HuH-7.5 (cell line): ENCODE measurements around the gene ARTN.
A peak's percentile ranks its signal among the peaks of the same experiment; 100 is the strongest.

ENCODE experiments used
- DNase-seq: peaks from one replicate; pipeline ENCODE4 v3.0.0; 2011; ENCODE audit warnings: low spot score

ARTN gene

DNA sequence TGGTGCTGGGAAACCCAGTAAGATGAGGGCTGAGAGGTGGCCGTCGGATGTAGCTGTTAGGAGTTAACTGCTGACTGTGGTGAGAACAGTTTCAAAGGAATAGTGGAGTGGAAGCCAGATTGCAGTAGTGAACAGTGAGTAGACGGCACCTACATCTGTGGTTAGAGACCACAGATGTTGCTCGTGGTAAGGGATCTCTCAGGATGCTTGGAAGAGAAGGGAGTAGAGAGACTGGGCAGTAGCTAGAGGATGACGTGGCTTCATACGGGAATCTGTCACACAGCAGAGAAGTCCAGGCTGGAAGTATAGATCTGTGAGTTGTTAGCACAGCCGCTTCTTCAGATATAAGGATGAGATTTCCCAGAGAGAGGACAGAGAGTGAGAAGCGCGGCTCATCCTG is 7.8 kb upstream of the ARTN start:
- no peak for DNase-seq

DNA sequence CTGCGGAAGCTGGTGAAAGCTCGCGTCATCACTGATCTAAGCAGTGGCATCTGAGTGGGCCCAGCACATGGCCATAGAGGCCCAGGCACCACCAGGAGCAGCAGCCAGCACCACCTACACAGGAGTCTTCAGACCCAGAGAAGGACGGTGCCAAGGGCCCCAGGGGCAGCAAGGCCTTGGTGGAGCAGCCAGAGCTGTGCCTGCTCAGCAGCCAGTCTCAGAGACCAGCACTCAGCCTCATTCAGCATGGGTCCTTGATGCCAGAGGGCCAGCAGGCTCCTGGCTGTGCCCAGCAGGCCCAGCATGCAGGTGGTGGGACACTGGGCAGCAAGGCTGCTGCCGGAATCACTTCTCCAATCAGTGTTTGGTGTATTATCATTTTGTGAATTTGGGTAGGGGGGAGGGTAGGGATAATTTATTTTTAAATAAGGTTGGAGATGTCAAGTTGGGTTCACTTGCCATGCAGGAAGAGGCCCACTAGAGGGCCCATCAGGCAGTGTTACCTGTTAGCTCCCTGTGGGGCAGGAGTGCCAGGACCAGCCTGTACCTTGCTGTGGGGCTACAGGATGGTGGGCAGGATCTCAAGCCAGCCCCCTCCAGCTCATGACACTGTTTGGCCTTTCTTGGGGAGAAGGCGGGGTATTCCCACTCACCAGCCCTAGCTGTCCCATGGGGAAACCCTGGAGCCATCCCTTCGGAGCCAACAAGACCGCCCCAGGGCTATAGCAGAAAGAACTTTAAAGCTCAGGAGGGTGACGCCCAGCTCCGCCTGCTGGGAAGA is 3.2 kb upstream of the ARTN start:
- DNase-seq: peak; percentile 61

GRCh38 chr1:43930949-43931275 is 2.7 kb upstream of the ARTN start:
- DNase-seq: no peak

DNA sequence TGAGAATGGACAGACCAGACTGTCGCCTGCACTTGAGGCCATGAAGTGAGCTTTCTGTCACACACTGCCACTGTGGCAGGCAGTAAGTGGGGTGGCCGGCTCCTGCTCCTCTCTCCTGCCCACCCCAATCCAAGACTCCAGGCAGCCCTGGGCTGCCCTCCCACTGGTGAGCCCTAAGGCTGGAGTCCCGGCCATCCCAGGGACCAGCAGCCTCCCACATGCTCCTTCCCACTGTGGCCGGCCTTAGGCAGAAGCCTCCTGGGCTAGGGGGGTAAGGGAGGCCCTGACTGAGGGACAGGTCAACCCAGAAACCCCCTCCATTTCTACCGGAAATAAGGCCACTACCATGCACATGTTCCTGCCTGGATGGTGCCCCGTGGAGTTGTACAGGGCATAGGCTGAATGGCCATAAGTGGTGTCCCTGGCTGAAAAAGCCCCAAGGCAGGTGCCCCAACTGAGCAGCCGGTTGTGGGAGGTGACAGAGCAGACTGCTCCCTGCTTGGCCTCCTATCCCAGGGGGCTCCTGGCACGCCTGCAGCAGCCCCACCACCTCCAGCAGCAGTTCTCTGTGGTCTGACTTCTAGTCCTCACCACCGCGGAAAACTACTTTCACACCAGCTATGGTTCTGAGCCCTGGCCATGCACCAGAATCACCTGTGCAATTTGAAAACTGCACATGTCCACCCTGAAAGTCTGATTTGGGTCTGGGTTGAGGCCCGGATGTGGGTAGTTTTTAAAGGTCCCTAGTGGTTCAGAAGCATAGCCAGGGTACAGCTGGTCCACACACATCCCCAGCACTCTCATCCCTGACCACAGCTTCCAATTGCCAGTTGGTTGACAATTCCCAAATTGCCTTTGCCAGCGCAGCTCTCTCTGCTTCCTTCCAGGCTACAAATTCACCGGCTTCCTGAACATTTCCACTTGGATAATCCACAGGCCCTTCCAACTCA is 1.6 kb upstream of the ARTN start:
- no peak for DNase-seq

DNA sequence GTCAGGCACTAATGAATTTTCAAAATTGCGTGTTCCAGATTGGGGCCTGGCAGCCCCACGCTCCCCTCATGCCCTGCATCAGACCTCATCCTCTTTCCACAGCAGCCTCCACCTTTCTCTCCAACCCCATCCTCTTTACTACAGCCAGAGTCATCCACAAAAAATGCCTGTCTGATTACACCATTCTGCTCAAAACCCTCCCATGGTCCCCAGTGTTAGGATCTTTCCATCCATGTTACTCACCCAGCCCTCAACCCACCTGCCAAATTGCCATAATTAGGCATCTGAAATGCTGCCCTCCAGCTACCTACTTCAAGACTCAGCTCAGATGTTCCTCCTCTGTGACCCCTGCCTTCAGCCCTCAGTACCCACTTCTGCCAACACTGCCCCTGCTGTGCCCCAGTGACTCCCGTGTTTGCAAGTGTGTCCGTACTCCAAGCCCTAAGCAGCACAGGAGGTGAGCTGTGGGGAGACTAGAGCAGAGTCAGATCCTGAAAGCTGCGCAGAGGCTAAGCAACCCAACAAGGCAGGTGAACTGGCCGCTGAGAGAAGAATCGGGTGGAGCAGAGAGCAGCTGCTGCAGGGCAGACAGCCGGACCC is 715 bp upstream of the ARTN start:
- DNase-seq: no peak

GRCh38 chr1:43934101-43934985 is 742 bp downstream of the ARTN start:
- peak; percentile 94 for DNase-seq

GRCh38 chr1:43934986-43935324 is 1.4 kb downstream of the ARTN start:
- no peak for DNase-seq

DNA sequence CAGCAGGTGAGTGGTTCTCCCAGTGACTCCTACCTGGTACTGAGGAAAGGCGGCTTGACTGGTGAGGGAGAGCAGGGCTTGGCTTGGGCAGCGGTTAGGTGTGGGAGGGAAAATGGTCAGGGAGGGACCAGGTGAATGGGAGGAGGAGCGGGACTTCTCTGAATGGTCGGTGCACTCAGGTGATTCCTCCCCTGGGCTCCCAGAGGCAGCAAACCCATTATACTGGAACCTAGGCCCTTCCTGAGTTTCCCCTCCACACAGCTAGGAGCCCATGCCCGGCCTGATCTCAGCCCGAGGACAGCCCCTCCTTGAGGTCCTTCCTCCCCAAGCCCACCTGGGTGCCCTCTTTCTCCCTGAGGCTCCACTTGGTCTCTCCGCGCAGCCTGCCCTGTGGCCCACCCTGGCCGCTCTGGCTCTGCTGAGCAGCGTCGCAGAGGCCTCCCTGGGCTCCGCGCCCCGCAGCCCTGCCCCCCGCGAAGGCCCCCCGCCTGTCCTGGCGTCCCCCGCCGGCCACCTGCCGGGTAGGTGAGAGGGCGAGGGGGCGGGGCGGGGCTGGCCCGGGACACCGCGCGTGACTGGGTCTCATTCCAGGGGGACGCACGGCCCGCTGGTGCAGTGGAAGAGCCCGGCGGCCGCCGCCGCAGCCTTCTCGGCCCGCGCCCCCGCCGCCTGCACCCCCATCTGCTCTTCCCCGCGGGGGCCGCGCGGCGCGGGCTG is 2.3 kb downstream of the ARTN start:
- DNase-seq: peak; percentile 44

DNA sequence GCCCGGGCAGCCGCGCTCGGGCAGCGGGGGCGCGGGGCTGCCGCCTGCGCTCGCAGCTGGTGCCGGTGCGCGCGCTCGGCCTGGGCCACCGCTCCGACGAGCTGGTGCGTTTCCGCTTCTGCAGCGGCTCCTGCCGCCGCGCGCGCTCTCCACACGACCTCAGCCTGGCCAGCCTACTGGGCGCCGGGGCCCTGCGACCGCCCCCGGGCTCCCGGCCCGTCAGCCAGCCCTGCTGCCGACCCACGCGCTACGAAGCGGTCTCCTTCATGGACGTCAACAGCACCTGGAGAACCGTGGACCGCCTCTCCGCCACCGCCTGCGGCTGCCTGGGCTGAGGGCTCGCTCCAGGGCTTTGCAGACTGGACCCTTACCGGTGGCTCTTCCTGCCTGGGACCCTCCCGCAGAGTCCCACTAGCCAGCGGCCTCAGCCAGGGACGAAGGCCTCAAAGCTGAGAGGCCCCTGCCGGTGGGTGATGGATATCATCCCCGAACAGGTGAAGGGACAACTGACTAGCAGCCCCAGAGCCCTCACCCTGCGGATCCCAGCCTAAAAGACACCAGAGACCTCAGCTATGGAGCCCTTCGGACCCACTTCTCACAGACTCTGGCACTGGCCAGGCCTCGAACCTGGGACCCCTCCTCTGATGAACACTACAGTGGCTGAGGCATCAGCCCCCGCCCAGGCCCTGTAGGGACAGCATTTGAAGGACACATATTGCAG is 3.0 kb downstream of the ARTN start:
- DNase-seq: peak; percentile 86

DNA sequence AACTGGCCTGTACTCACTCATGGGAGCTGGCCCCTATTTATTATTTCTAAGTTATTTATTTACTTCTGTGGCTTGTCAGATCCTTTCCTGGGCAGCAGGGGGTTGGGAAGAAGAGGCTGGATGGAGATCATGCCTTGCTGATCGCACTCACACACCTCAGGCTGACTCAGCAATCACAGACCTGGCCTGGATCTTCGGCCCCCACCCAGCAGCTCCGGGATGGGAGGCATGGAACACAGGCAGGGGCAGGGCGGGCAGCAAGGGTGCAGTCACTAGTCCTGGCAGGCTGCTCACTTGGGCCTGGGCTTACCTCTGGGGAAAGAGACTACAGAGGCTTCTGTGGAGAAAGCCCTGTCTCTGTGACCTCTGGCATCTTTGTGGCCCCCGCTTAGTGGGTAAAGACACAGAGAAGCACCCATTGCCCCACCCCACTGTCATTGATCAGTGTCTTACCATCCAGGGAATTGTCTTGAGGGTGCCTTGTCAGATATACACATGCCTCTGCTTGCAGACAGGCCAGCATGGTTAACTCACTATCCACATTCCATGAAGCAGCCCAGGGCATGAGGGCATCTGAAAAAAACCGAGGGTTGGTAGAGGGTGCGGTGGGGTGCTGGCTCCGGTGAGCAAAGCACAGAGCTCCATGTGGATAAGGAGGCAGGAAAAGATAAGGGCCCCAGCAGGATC is 3.7 kb downstream of the ARTN start:
- DNase-seq: no peak

- DNase-seq: no peak
Observed at GRCh38 chr1:43938383-43938782, 4.8 kb downstream of the ARTN start.

GRCh38 chr1:43938892-43939587 is 5.4 kb downstream of the ARTN start:
- no peak for DNase-seq

- DNase-seq: no peak
Observed at GRCh38 chr1:43942411-43942810, 8.8 kb downstream of the ARTN start.

- DNase-seq: no peak
Observed at GRCh38 chr1:43944860-43945259, 11.3 kb downstream of the ARTN start.

GRCh38 chr1:43945674-43946235 is 12.2 kb downstream of the ARTN start:
- DNase-seq: no peak

DNA sequence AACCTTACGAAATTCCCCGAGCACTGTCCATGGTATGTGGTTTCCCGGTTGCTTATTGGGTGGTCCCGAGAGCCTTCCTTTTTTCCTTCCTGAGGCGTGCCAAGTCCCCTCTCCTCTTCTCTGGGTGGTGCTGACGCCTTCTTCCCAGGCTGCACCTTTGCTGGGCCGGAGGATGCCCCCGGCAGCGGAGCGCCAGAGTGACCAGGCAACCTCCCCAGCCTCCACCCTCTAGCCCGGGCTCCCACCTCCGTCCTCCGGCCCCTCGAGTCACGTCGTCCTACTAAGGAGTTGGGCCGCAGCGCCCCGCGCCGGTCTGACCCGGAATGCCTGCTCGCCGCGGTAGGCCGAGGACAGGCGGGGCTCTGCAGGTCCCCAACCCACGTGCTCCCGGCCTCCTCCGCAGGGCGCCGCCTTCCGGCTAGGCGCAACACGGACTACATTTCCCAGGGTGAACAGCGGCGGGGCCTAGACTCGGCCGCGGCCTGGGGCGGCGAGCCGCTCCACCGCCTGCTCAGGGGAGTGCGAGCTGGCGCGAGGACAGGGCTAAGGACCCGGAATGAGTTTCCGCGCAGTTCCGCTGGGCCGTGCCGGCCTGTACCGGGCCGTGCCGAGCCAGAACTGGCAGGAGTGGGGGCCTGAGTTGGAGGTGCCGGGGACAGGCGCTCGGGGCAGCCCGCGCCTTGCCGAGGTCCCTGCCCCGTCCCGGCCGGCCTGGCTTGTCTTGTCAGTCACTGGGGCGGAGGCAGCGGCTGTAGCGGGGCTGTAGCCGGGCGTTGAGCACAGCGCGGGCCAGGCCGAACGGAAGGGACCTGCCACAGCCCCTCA is 12.8 kb downstream of the ARTN start, which contains the start of gene IPO13:
Gene IPO13, plus strand, starts transcription at position 715 of the 825 bp plus-strand sequence. CDS start 651 bp downstream, outside the sequence.
- DNase-seq: peak; percentile 95

DNA sequence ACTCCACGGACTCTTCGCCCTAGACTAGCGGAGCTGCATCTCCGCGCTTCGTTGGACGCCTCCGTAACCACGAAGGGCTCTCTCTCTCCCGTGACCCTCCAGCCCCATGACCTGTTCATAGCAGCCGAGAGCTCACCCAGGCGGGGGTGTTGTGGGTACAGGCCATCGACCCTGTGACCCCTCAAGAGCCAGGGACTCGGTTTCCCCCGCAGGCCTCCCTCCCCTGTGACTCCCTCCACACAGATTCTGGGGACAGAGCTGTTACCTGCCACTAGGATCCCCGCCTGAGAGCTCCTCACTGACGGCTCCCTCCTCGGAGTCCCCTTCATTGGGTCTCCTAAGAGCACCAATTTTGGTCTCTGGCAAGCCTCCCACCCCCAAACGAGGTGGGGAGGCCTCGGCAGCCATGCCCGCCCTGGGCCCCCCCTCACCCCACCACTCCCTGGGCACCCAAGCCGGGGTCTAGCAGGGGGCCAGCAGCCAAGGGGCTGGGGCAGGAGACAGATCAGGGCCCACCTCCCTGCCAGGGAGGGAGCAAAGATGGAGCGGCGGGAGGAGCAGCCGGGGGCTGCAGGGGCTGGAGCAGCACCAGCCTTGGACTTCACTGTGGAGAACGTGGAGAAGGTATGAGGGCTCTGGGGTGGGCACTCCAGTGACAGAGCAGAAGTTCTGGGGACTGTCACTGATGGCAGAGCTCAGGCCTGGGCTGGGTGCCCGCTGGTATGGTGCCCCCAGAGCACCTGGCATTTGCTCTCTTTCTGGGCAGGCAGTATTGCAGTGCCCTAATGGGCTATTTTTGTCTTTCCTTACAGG is 13.7 kb downstream of the ARTN start:
- DNase-seq: no peak
